Neural progenitor cell (in vitro differentiated cells): ENCODE results near the gene LGR4. TPM values are rescaled to one million over a fixed set of nuclear protein-coding genes. Genes with fewer than 3 reads are reported as not detected.

ENCODE experiments used
- DNase-seq: peaks from one replicate; pipeline ENCODE4 v3.0.0-alpha.2; 2016; ENCODE audit warnings: low spot score
- H2AFZ ChIP-seq: fragments of 200-600 bp; sonication (generic); replicated peaks from 2 replicates; pipeline ENCODE4 v1.6.1; 2016; ENCODE audit warnings: antibody characterized with exemption
- H3F3A ChIP-seq: fragments of 200-600 bp; sonication (generic); 2 replicates; pipeline ENCODE4 v1.6.1; 2016; ENCODE audit warnings: antibody characterized with exemption, low read depth
- H3K27ac ChIP-seq: fragments of 200-600 bp; sonication (generic); 2 replicates; pipeline ENCODE4 v1.5.1; 2016; ENCODE audit warnings: mild to moderate bottlenecking
- H3K27me3 ChIP-seq: fragments of 200-600 bp; sonication (generic); 2 replicates; pipeline ENCODE4 v1.6.1; 2016; ENCODE audit warnings: mild to moderate bottlenecking, moderate library complexity
- H3K36me3 ChIP-seq: fragments of 200-600 bp; sonication (generic); 2 replicates; pipeline ENCODE4 v1.5.1; 2016
- H3K4me1 ChIP-seq: fragments of 200-600 bp; sonication (generic); 2 replicates; pipeline ENCODE4 v1.6.1; 2016; ENCODE audit warnings: mixed run types
- H3K4me2 ChIP-seq: fragments of 200-600 bp; sonication (generic); 2 replicates; pipeline ENCODE4 v1.6.1; 2016
- H3K4me3 ChIP-seq: fragments of 200-600 bp; sonication (generic); 2 replicates; pipeline ENCODE4 v1.5.1; 2016
- H3K79me2 ChIP-seq: fragments of 200-600 bp; sonication (generic); 2 replicates; pipeline ENCODE4 v1.6.1; 2016; ENCODE audit warnings: low read depth
- H3K9ac ChIP-seq: fragments of 200-600 bp; sonication (generic); 2 replicates; pipeline ENCODE4 v1.6.1; 2016
- H3K9me3 ChIP-seq: fragments of 200-600 bp; sonication (generic); 2 replicates; pipeline ENCODE4 v1.5.1; 2016; ENCODE audit warnings: low read depth
- H4K20me1 ChIP-seq: fragments of 200-600 bp; sonication (generic); 2 replicates; pipeline ENCODE4 v1.6.1; 2016; ENCODE audit warnings: low read depth
- H3K27ac Mint-ChIP-seq: 3 replicates; pipeline ENCODE4 v1.8.0; 2021; ENCODE audit warnings: mixed read lengths
- H3K27me3 Mint-ChIP-seq: 2 replicates; pipeline ENCODE4 v1.8.0; 2022; ENCODE audit warnings: low read depth, mild to moderate bottlenecking, inconsistent platforms, moderate library complexity, mixed read lengths; ENCODE audit not compliant: insufficient read depth
- H3K36me3 Mint-ChIP-seq: 3 replicates; pipeline ENCODE4 v1.8.0; 2021; ENCODE audit warnings: mixed read lengths
- H3K4me1 Mint-ChIP-seq: 3 replicates; pipeline ENCODE4 v1.8.0; 2021; ENCODE audit warnings: mixed read lengths
- H3K4me3 Mint-ChIP-seq: 3 replicates; pipeline ENCODE4 v1.8.0; 2021; ENCODE audit warnings: mild to moderate bottlenecking, moderate library complexity, mixed read lengths
- H3K9me3 Mint-ChIP-seq: 3 replicates; pipeline ENCODE4 v1.8.0; 2020; ENCODE audit warnings: mixed read lengths
- EZH2 ChIP-seq: fragments of 200-600 bp; sonication (generic); IDR thresholded peaks from 2 replicates; pipeline ENCODE4 v1.6.1; 2017; ENCODE audit warnings: antibody characterized with exemption, mild to moderate bottlenecking, moderate library complexity
- EZH2phosphoT487 ChIP-seq: fragments of 200-600 bp; sonication (generic); IDR thresholded peaks from 2 replicates; pipeline ENCODE4 v1.6.1; 2017; ENCODE audit warnings: antibody characterized with exemption
- total RNA-seq: library from RNA; depleted of rRNA; stranded (reverse); fragments of >200 nt; gene quantifications from 2 replicates; pipeline ENCODE4 v1.2.3, GENCODE V29; 2015; ENCODE audit warnings: low replicate concordance
- TF ChIP-seq, protein P1 (sequence below): fragments of 200-600 bp; sonication (generic); IDR thresholded peaks from 2 replicates; pipeline ENCODE4 v1.5.1; 2017; ENCODE audit warnings: antibody characterized with exemption, mild to moderate bottlenecking

LGR4 gene
- total RNA-seq, 1 donor from 2014 or later = 274 TPM

DNA sequence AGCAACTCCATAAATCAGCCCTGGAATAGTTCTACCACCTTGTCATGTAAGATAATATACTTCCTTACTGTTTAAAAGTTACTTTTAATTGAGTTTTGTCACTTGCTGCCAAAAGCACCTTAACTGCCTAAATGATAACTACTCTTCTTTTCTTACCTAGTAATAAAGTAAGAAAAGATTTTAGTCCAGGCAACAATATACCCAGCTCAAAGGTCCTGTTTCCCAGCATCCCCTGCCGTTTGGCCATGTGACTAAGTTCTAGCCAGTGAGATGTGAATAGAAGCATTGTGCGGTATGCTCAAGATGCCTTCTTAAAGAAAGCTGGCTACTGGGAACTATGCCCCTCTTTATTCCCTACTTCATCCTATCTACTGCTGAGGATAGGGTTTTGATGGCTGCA is 70.1 kb downstream of the LGR4 start:
- no peaks in the 10 kb centered on the region for H3K27me3 ChIP-seq
- H3K4me3 ChIP-seq = no peak overlapping the region
- Mint-ChIP-seq H3K4me1 (peaks cover 11% of the 10 kb centered on the region), H3K36me3 (peaks cover 2% of the 10 kb centered on the region), H3K27ac (no peak overlapping the region), H3K4me3 (no peak overlapping the region), H3K27me3 (no peaks in the 10 kb centered on the region), H3K9me3 (no peaks in the 10 kb centered on the region)
- no peak overlapping the region for H3K9ac ChIP-seq
- no peaks in the 10 kb centered on the region for H3K9me3 ChIP-seq
- no peak overlapping the region for H3K4me2 ChIP-seq
- peak overlapping the region; percentile 16 for H3K27ac ChIP-seq
- H2AFZ ChIP-seq = no peak overlapping the region
- TF ChIP-seq EZH2 (no peak), EZH2phosphoT487 (no peak)
- TF ChIP-seq, protein P1, sequence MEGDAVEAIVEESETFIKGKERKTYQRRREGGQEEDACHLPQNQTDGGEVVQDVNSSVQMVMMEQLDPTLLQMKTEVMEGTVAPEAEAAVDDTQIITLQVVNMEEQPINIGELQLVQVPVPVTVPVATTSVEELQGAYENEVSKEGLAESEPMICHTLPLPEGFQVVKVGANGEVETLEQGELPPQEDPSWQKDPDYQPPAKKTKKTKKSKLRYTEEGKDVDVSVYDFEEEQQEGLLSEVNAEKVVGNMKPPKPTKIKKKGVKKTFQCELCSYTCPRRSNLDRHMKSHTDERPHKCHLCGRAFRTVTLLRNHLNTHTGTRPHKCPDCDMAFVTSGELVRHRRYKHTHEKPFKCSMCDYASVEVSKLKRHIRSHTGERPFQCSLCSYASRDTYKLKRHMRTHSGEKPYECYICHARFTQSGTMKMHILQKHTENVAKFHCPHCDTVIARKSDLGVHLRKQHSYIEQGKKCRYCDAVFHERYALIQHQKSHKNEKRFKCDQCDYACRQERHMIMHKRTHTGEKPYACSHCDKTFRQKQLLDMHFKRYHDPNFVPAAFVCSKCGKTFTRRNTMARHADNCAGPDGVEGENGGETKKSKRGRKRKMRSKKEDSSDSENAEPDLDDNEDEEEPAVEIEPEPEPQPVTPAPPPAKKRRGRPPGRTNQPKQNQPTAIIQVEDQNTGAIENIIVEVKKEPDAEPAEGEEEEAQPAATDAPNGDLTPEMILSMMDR = no peak
- H3F3A ChIP-seq = peaks cover 59% of the 10 kb centered on the region
- H3K4me1 ChIP-seq = peaks cover 70% of the 10 kb centered on the region
- no peak for DNase-seq
- H4K20me1 ChIP-seq = peaks cover 78% of the 10 kb centered on the region
- peaks cover 100% of the 10 kb centered on the region for H3K79me2 ChIP-seq
- H3K36me3 ChIP-seq = peaks cover 8% of the 10 kb centered on the region

DNA sequence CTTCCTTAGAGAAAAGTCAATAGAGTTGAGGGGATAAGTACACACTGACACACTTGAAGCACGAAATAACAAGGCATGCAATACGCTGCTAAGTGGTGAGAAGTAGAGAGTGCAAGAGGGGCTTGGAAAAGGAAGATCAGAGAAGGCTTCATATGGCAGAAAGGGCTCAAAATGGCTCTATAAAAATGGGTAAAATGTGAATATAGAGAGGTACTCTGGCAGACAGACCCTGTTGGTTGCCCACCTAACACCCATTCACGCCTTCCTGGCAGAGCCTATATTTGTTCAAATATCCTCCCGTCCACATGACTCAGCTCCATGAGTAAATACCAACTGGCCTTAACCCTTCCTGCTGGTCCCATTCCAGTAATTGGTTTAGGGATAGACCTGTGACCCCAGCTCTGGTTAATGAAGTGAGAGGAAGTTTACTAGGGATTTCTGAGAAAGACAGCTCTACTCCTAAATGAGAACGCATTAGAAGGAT is 70.7 kb downstream of the LGR4 start:
- H3K36me3 Mint-ChIP-seq = peaks cover 8% of the 10 kb centered on the region
- no peak overlapping the region for H3K4me3 ChIP-seq
- no peak overlapping the region for H2AFZ ChIP-seq
- H3K9me3 ChIP-seq = no peaks in the 10 kb centered on the region
- peaks cover 70% of the 10 kb centered on the region for H3K4me1 ChIP-seq
- no peak overlapping the region for H3K27ac Mint-ChIP-seq
- H3K4me1 Mint-ChIP-seq = peaks cover 16% of the 10 kb centered on the region
- H3K27ac ChIP-seq = peak overlapping the region; percentile 16
- TF ChIP-seq EZH2 (no peak), EZH2phosphoT487 (no peak)
- TF ChIP-seq, protein P1 = no peak
- H3K27me3 ChIP-seq = no peaks in the 10 kb centered on the region
- H3K9ac ChIP-seq = no peak overlapping the region
- no peak for DNase-seq
- peaks cover 100% of the 10 kb centered on the region for H3K79me2 ChIP-seq
- no peaks in the 10 kb centered on the region for H3K9me3 Mint-ChIP-seq
- H4K20me1 ChIP-seq = peaks cover 75% of the 10 kb centered on the region
- H3K4me2 ChIP-seq = no peak overlapping the region
- H3K36me3 ChIP-seq = peaks cover 3% of the 10 kb centered on the region
- no peaks in the 10 kb centered on the region for H3K27me3 Mint-ChIP-seq
- H3F3A ChIP-seq = peaks cover 63% of the 10 kb centered on the region
- no peak overlapping the region for H3K4me3 Mint-ChIP-seq

DNA sequence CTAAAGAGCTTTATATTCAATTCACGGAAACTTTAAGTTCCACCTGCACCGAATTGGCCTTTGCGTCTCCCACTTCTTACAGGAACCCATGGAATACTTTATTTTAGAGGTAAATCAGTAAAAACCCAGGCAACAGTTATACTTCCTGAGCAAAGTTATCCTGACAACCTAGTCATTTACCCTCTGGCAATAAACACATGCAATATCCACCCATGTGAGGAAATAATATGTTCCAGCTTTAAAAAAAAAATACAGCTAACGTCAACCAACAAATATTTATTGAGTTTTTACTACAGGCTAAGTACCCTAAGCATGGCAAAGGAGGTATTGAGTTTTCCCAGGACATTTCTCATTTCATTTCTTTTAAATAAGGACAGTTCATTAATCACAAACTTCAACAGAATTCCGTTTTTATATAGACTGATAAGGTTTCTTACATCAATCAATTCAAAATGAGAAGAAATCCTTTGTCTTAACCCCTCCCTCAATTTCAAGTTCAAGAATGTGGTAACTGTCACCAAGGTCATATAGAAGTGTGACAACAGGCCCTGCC is 71.2 kb downstream of the LGR4 start:
- Histone ChIP-seq H3K79me2 (peaks cover 100% of the 10 kb centered on the region), H3K4me3 (no peak overlapping the region), H3F3A (peaks cover 63% of the 10 kb centered on the region), H3K27ac (no peak overlapping the region), H4K20me1 (peaks cover 71% of the 10 kb centered on the region), H3K9me3 (no peaks in the 10 kb centered on the region), H3K27me3 (no peaks in the 10 kb centered on the region), H2AFZ (no peak overlapping the region), H3K4me1 (peaks cover 70% of the 10 kb centered on the region), H3K36me3 (no peaks in the 10 kb centered on the region), H3K4me2 (no peak overlapping the region), H3K9ac (no peak overlapping the region)
- TF ChIP-seq EZH2phosphoT487 = no peak
- TF ChIP-seq, protein P1 = no peak
- no peak for TF ChIP-seq EZH2
- H3K4me3 Mint-ChIP-seq = no peak overlapping the region
- H3K9me3 Mint-ChIP-seq = no peaks in the 10 kb centered on the region
- DNase-seq = no peak
- no peaks in the 10 kb centered on the region for H3K27me3 Mint-ChIP-seq
- H3K36me3 Mint-ChIP-seq = peaks cover 9% of the 10 kb centered on the region
- H3K27ac Mint-ChIP-seq = no peak overlapping the region
- H3K4me1 Mint-ChIP-seq = peaks cover 17% of the 10 kb centered on the region
